NCI-H446 (cell line): Measurements from ENCODE around the gene TSC22D3.
A peak's percentile ranks its signal among the peaks of the same experiment; 100 is the strongest.
"Not testable (repeated sequence)": the region's sequence is repeated elsewhere in the genome, so short reads cannot be mapped to it uniquely, and the experiment has no call there.

ENCODE experiments used
- DNase-seq, 2 experiments: peaks; one replicate each; lab custom pipeline; 2025; lab: John Stamatoyannopoulos, UW

TSC22D3 gene

GRCh38 chrX:107683124-107683895 is 92.3 kb downstream of the TSC22D3 start:
- no peak for DNase-seq

DNA sequence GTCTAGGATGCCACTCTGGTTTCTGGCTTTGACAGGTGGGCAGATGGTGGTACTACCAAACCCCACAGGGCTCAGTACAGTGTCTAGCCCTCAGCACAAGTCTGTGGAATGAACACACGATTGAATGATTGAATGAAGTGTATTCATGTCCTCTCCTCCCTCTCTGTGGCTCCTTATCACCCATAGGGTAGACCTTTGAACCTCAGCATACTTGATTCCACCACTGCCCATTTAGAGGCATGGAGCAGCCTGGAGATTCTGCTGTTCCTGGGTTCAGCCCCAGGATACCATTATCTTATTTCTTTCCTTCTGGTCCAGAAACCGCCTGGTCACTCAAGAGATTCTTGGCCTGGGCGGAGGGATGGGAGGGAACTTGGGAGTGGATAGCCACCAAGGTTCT is 93.3 kb downstream of the TSC22D3 start:
- DNase-seq, result no peak

- DNase-seq, result no peak
Observed at GRCh38 chrX:107678957-107679740, 96.4 kb downstream of the TSC22D3 start.

DNA sequence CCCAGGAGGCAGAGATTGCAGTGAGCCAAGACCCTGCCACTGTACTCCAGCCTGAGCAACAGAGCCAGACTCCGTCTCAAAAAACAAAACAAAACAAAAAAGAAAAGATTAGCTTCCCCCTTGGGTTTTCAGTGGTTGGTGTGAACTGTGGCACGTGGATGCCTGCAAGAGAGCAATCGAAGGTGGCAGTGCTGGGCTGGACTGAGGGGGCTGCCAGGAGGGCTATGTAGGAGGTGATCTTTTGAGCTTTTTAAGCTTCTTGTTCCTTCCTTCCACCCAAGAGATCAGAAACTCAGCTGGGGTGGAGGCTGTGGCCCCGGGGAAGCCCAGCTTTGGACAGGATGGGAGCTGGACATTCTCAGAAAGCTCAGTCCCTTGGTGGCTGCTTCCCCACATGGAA is 97.7 kb downstream of the TSC22D3 start:
- no peak for DNase-seq

GRCh38 chrX:107677501-107677901 is 98.1 kb downstream of the TSC22D3 start:
- DNase-seq, result no peak

GRCh38 chrX:107676559-107677378 is 98.8 kb downstream of the TSC22D3 start:
- no peak for DNase-seq

GRCh38 chrX:107675823-107676555 is 99.6 kb downstream of the TSC22D3 start:
- DNase-seq, result peak in 1 of 2 experiments; percentile 10

DNA sequence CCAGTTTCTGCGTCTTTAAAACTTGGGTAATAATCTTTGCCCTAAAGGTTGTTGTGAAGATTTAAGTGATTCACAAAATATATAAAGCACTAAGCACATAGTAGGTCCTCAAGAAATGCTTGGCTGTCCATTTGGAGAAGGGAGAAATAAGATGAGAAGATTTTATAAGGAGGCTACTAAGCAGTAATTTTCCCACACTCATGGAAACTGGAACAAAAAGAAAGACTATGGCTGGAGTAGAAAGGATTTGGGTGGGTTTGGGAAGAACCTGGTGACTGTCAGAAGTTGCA is 100.3 kb downstream of the TSC22D3 start:
- DNase-seq, result no peak

DNA sequence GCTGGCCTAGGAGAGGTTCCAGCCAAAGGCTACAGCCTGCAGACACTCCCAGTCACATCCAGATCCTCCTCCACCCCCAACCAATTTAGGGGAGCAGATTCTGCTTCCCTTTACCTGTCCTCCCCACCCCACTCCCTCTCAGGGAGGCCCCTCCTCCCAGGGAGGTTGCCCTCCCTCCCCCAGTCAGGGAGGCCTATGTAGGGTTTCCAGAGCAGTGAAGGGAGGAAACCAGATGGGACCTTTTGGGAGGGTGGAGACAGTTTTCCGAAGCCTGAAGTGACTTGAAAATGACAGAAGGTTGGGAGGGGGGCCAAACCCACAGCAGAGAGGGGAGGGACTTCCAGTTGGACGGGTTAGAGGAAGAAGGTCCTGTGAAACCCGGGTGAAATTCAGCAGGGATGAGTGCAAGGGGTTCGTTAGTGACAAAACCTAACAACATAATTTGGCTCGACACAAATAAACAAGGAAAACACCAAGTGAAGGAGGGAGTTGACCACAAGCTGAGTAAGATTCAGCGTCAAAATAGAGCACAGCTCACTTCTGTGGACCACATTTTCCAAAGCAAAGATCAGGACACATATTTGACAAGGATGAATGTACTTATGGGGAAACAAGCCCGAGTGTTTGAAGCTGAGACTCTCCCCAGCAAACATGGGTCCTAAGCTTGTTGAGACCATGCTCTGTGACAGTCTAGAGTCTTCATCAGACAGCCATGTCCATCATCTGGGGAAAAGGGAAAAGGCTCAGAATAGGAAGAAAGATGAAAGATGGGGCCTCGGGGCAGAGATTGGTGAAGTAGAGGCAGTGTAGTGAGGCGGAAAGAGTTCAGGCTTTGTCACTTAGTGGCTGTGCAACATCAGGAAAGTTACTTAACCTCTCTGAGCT is 100.9 kb downstream of the TSC22D3 start:
- DNase-seq, result peak; percentile 28 to 67

GRCh38 chrX:107673933-107674479 is 101.6 kb downstream of the TSC22D3 start:
- peak in 1 of 2 experiments; percentile 30 for DNase-seq

DNA sequence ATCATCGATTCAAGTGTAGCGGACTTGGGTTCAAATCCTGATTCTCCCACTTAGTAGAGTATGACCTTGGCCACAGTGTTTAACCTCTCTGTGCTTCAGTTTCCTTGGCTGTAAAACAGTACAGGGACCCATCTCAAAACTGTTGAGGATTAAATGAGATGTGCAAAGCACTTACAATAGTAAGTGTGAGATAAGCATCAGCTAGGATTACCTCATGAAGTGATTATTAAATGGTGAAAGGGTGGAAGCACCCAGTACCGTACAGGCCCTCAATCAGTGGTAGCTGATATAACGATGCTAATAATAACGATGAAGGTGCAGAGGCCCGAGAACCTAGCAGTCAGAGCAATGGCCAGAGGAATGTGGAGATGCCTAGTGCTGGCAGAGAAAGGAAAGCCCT is 102.2 kb downstream of the TSC22D3 start:
- no peak for DNase-seq

DNA sequence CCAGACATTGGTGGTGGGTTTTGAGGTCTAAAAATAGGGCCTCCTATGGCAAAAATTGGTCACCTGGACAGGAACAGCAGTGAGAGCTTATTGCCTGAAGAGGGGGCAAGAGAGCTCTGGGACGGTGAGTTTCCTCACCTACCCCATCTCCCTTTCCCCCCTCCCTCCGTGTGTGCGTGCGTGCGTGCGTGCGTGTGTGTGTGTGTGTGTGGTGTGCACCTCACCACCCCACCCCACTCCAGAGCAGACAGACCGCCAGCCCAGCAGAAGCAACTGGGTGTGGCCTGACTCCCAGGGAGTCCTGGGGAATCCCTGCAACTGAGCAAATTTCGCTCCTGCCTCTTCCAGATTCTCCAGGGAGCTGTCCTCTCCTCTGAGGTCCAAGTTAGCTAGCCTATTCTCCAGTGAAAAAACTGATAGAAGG is 102.6 kb downstream of the TSC22D3 start:
- DNase-seq, result peak; percentile 6 to 35

GRCh38 chrX:107671256-107671655 is 104.3 kb downstream of the TSC22D3 start:
- not testable (repeated sequence) for DNase-seq

GRCh38 chrX:107669885-107670628 is 105.5 kb downstream of the TSC22D3 start:
- DNase-seq, result no peak

- no peak for DNase-seq
Observed at GRCh38 chrX:107669261-107669660, 106.3 kb downstream of the TSC22D3 start.

GRCh38 chrX:107668710-107669109 is 106.9 kb downstream of the TSC22D3 start:
- not testable (repeated sequence) for DNase-seq

GRCh38 chrX:107667426-107667825 is 108.2 kb downstream of the TSC22D3 start:
- DNase-seq, result no peak

GRCh38 chrX:107666931-107667330 is 108.7 kb downstream of the TSC22D3 start:
- DNase-seq, result no peak
